Endothelial cell of umbilical vein (primary cell): ENCODE measurements around the gene MICA. TPM values are rescaled to one million over a fixed set of nuclear protein-coding genes. Genes with fewer than 3 reads are reported as not detected.

ENCODE experiments used
- BruUV-seq: library from RNA; stranded (reverse); fragments of 400-500 nt; replicated peaks from 2 replicates; lab custom pipeline; 2021; lab: Mats Ljungman, UMichigan
- CTCF ChIA-PET: fragments of 300-600, 350-600 bp; sonication (Branson Sonifier 250); formaldehyde crosslinking; loops from one replicate; lab custom pipeline; 2021; ENCODE audit warnings: antibody characterized with exemption, inconsistent platforms; lab: Charles Lee
- POLR2A ChIA-PET: fragments of 300-600, 350-600 bp; sonication (Branson Sonifier 250); formaldehyde crosslinking; loops from one replicate; lab custom pipeline; 2021; ENCODE audit warnings: antibody characterized with exemption, inconsistent platforms; lab: Charles Lee
- DNase-seq: peaks from one replicate; pipeline ENCODE4 v3.0.0-alpha.2; 2011; ENCODE audit warnings: low read depth, low spot score
- FAIRE-seq: peaks from 2 replicates; lab custom pipeline; 2011; peaks lifted over from hg19 to GRCh38; lab: Jason Lieb, UNC
- H2AFZ ChIP-seq: 2 replicates; pipeline ENCODE4 v1.6.0; 2012; ENCODE audit warnings: low read depth, low read length, control low read depth, inconsistent platforms
- H3K27ac ChIP-seq: 2 replicates; pipeline ENCODE4 v1.5.1; 2011; ENCODE audit warnings: low read depth, mild to moderate bottlenecking, control low read depth, low read length, moderate library complexity; ENCODE audit not compliant: insufficient read depth
- H3K27me3 ChIP-seq, 2 experiments: 2 replicates each; pipeline versions ENCODE4 v1.6.0 to v1.6.1; 2011; ENCODE audit warnings: low read length in 2 of 2, mixed read lengths in 1 of 2; ENCODE audit not compliant: control insufficient read depth in 2 of 2, insufficient read depth in 2 of 2
- H3K36me3 ChIP-seq, 2 experiments: 2 replicates in 1 of 2; 3 replicates in 1 of 2; pipeline ENCODE4 v1.5.1; 2011; ENCODE audit warnings: low read length in 2 of 2, mild to moderate bottlenecking in 1 of 2, moderate library complexity in 1 of 2; ENCODE audit not compliant: control insufficient read depth in 2 of 2, insufficient read depth in 2 of 2; ENCODE audit errors: extremely low read depth in 1 of 2
- H3K4me1 ChIP-seq: 3 replicates; pipeline ENCODE4 v1.5.1; 2011; ENCODE audit warnings: mild to moderate bottlenecking, low read length; ENCODE audit not compliant: control insufficient read depth, insufficient read depth; ENCODE audit errors: extremely low read depth
- H3K4me2 ChIP-seq: 2 replicates; pipeline ENCODE4 v1.6.1; 2011; ENCODE audit warnings: low read length, control low read depth, mixed read lengths; ENCODE audit not compliant: insufficient read depth
- H3K4me3 ChIP-seq, 3 experiments: fragments of 200-600 bp in 1 of 3; sonication (generic), shearing (Covaris generic) in 1 of 3; replicated peaks in 1 of 3; 2 replicates each; pipeline ENCODE4 v1.5.1; 2011 to 2016; ENCODE audit warnings: control low read depth in 3 of 3, low read length in 3 of 3, mild to moderate bottlenecking in 2 of 3, inconsistent platforms in 1 of 3, low read depth in 1 of 3, moderate library complexity in 1 of 3; ENCODE audit not compliant: insufficient read depth in 1 of 3
- H3K79me2 ChIP-seq: 2 replicates; pipeline ENCODE4 v1.6.0; 2012; ENCODE audit warnings: low read length, inconsistent platforms; ENCODE audit not compliant: control insufficient read depth, insufficient read depth
- H3K9ac ChIP-seq: replicated peaks from 2 replicates; pipeline ENCODE3; 2011; ENCODE audit warnings: low read length, control low read depth; ENCODE audit not compliant: insufficient read depth; ENCODE audit errors: extremely low read depth
- H3K9me1 ChIP-seq: replicated peaks from 3 replicates; pipeline ENCODE4 v1.6.0; 2011; ENCODE audit warnings: mild to moderate bottlenecking, low read length; ENCODE audit not compliant: control insufficient read depth, insufficient read depth; ENCODE audit errors: extremely low read depth
- H3K9me3 ChIP-seq: replicated peaks from 2 replicates; pipeline ENCODE4 v1.5.1; 2012; ENCODE audit warnings: low read length, inconsistent platforms; ENCODE audit not compliant: control insufficient read depth, insufficient read depth
- H4K20me1 ChIP-seq: replicated peaks from 2 replicates; pipeline ENCODE3; 2011; ENCODE audit warnings: mild to moderate bottlenecking, low read length; ENCODE audit not compliant: control insufficient read depth, insufficient read depth; ENCODE audit errors: extremely low read depth
- EZH2 ChIP-seq: IDR thresholded peaks from 2 replicates; pipeline ENCODE4 v1.6.1; 2012; ENCODE audit warnings: borderline replicate concordance, low read depth, mild to moderate bottlenecking, moderate library complexity, low read length, inconsistent platforms; ENCODE audit not compliant: severe bottlenecking
- FOS ChIP-seq: IDR thresholded peaks from 2 replicates; pipeline ENCODE4 v1.6.1; 2011; ENCODE audit warnings: mild to moderate bottlenecking, low read length, moderate library complexity, borderline replicate concordance; ENCODE audit not compliant: insufficient read depth
- GATA2 ChIP-seq: IDR thresholded peaks from 2 replicates; pipeline ENCODE4 v1.7.0; 2011; ENCODE audit warnings: low read depth, mild to moderate bottlenecking, moderate library complexity, mixed read lengths, low read length; ENCODE audit not compliant: insufficient read length, insufficient read depth
- JUN ChIP-seq: IDR thresholded peaks from 2 replicates; pipeline ENCODE4 v1.6.1; 2011; ENCODE audit warnings: borderline replicate concordance, low read depth; ENCODE audit not compliant: insufficient read length, insufficient read depth
- MYC ChIP-seq: IDR thresholded peaks from one replicate; pipeline ENCODE4 v1.6.1; 2011; ENCODE audit warnings: mild to moderate bottlenecking, low read depth, low read length
- POLR2A ChIP-seq: IDR thresholded peaks from 2 replicates; pipeline ENCODE4 v1.6.1; 2012; ENCODE audit warnings: low read depth, mild to moderate bottlenecking, control low read depth, low read length
- POLR2AphosphoS5 ChIP-seq: IDR thresholded peaks from 2 replicates; pipeline ENCODE4 v1.6.1; 2012; ENCODE audit warnings: low read depth, mild to moderate bottlenecking, control low read depth, low read length, moderate library complexity; ENCODE audit not compliant: insufficient read depth
- dilution Hi-C: fragments of 300-500 bp; cut with MboI; formaldehyde crosslinking; loops from one replicate; pipeline ENCODE4 v1.15.0; 2019; ENCODE audit warnings: low sequenced_read_pairs; ENCODE audit not compliant: extremely low pct_ligation_motif_present
- intact Hi-C: fragments of 100-400 bp; cut with micrococcal nuclease; formaldehyde crosslinking; loops from one replicate; pipeline ENCODE4 v1.10.0; 2022
- polyA plus RNA-seq, 4 experiments: library from polyadenylated mRNA; depleted of rRNA in 3 of 4; stranded (reverse) in 3 of 4; unstranded in 1 of 4; fragments of >200 nt; gene quantifications; 2 replicates each; pipeline versions ENCODE4 v1.2.1 to v1.2.3, GENCODE V29; 2011 to 2012; ENCODE audit warnings: missing spikeins in 1 of 4
- total RNA-seq: library from RNA; stranded (reverse); gene quantifications from 2 replicates; pipeline ENCODE4 v1.2.3, GENCODE V29; 2021
- TF ChIP-seq, protein P1 (sequence below): IDR thresholded peaks from 2 replicates; pipeline ENCODE4 v1.6.1; 2011; ENCODE audit not compliant: insufficient read depth, insufficient read length
- TF ChIP-seq, protein P2 (sequence below), 2 donors: IDR thresholded peaks; 1 replicate in 1 of 2; 2 replicates in 1 of 2; pipeline ENCODE4 v1.5.1; 2011; ENCODE audit warnings: low read length in 2 of 2, mild to moderate bottlenecking in 2 of 2, moderate library complexity in 2 of 2, control low read depth in 1 of 2, inconsistent platforms in 1 of 2, low read depth in 1 of 2; ENCODE audit not compliant: insufficient read depth in 1 of 2; ENCODE audit errors: extremely low read depth in 1 of 2

Gene MICA
- total and polyA plus RNA-seq, 2 donors (not counting 3 experiments of a cell fraction or from before 2014, with no cell fraction given), result 42.5 to 99.3 TPM

GRCh38 chr6:31378062-31378720 is 25.2 kb upstream of the MICA start:
- no peak overlapping the region for H3K9ac ChIP-seq
- H3K36me3 ChIP-seq, result no peaks in the 10 kb centered on the region
- dilution Hi-C loops (no loop called here), intact Hi-C loops (no loop called here)
- no peaks in the 10 kb centered on the region for H3K79me2 ChIP-seq
- H3K4me3 ChIP-seq, result no peak overlapping the region
- H2AFZ ChIP-seq, result no peak overlapping the region
- no TSS peak for BruUV-seq
- H3K4me1 ChIP-seq, result no peaks in the 10 kb centered on the region
- no peaks in the 10 kb centered on the region for H3K9me1 ChIP-seq
- FAIRE-seq, result no peak
- H3K4me2 ChIP-seq, result no peak overlapping the region
- TF ChIP-seq, protein P1, sequence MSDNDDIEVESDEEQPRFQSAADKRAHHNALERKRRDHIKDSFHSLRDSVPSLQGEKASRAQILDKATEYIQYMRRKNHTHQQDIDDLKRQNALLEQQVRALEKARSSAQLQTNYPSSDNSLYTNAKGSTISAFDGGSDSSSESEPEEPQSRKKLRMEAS, result no peak
- TF ChIP-seq, protein P2, sequence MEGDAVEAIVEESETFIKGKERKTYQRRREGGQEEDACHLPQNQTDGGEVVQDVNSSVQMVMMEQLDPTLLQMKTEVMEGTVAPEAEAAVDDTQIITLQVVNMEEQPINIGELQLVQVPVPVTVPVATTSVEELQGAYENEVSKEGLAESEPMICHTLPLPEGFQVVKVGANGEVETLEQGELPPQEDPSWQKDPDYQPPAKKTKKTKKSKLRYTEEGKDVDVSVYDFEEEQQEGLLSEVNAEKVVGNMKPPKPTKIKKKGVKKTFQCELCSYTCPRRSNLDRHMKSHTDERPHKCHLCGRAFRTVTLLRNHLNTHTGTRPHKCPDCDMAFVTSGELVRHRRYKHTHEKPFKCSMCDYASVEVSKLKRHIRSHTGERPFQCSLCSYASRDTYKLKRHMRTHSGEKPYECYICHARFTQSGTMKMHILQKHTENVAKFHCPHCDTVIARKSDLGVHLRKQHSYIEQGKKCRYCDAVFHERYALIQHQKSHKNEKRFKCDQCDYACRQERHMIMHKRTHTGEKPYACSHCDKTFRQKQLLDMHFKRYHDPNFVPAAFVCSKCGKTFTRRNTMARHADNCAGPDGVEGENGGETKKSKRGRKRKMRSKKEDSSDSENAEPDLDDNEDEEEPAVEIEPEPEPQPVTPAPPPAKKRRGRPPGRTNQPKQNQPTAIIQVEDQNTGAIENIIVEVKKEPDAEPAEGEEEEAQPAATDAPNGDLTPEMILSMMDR (IDR thresholded peaks at IDR 0.05; ENCODE audit: extremely low read depth in 1 of 2, insufficient read depth in 1 of 2, low read depth in 1 of 2, low read length in 2 of 2), result no peak
- TF ChIP-seq JUN (no peak), EZH2 (no peak), GATA2 (no peak), POLR2AphosphoS5 (no peak), POLR2A (no peak), MYC (no peak), FOS (no peak)
- no peak overlapping the region for H3K27ac ChIP-seq
- DNase-seq, result no peak
- POLR2A ChIA-PET, result interaction anchor here (1.0 kb wide), 1 partner anchor 182 kb away, joined by 3 read pairs; no protein-coding TSS in a partner anchor
- H3K9me3 ChIP-seq, result no peaks in the 10 kb centered on the region
- peaks cover 14 to 24% of the 10 kb centered on the region in 2 experiments for H3K27me3 ChIP-seq
- CTCF ChIA-PET, result interaction anchor here (5.0 kb wide), 1 partner anchor 12 kb away, joined by 29 read pairs; no protein-coding TSS in a partner anchor
- no peaks in the 10 kb centered on the region for H4K20me1 ChIP-seq
